HepG2 (cell line): Measurements from ENCODE around the gene ZNF33B. TPM values are rescaled to one million over a fixed set of nuclear protein-coding genes. Genes with fewer than 3 reads are reported as not detected.

Experiments
- AGO1 ChIP-seq: fragments of 200-400 bp; formaldehyde crosslinking; IDR thresholded peaks from 2 replicates; pipeline ENCODE4 v1.6.1; 2017; ENCODE audit warnings: mild to moderate bottlenecking, low read depth, low read length, moderate library complexity; ENCODE audit not compliant: poor library complexity, severe bottlenecking
- ASH2L ChIP-seq: fragments of 300-600, 200-600 bp; sonication (generic); IDR thresholded peaks from 2 replicates; pipeline ENCODE4 v1.7.0; 2017; ENCODE audit warnings: low read depth, mild to moderate bottlenecking, moderate library complexity, mixed read lengths, low read length; ENCODE audit not compliant: insufficient read length
- CCDC6 ChIP-seq: sonication (generic); formaldehyde crosslinking; IDR thresholded peaks from 2 replicates; pipeline ENCODE4 v1.8.1; 2022; ENCODE audit warnings: mild to moderate bottlenecking, missing genetic modification reagents, moderate library complexity
- CHCHD3 ChIP-seq: sonication (generic); formaldehyde crosslinking; IDR thresholded peaks from 2 replicates; pipeline ENCODE4 v1.8.0; 2022; ENCODE audit warnings: mild to moderate bottlenecking, missing genetic modification reagents, moderate library complexity
- MAFK ChIP-seq, 2 experiments: IDR thresholded peaks in 1 of 2; conservative IDR thresholded peaks in 1 of 2; 2 replicates each; pipeline ENCODE4 v1.6.1; 2011; ENCODE audit warnings: improper control_type of control experiment in 2 of 2, low read length in 2 of 2
- NCOA1 ChIP-seq: sonication (generic); formaldehyde crosslinking; IDR thresholded peaks from 2 replicates; pipeline ENCODE4 v1.9.0; 2021; ENCODE audit warnings: missing genetic modification reagents
- ZBTB37 ChIP-seq: sonication (generic); formaldehyde crosslinking; IDR thresholded peaks from 2 replicates; pipeline ENCODE4 v1.4.0; 2020; ENCODE audit warnings: mild to moderate bottlenecking, missing genetic modification reagents
- ZFP62 ChIP-seq: sonication (generic); formaldehyde crosslinking; IDR thresholded peaks from 2 replicates; pipeline ENCODE4 v1.4.0; 2020; ENCODE audit warnings: missing genetic modification reagents
- ZNF136 ChIP-seq: sonication (generic); formaldehyde crosslinking; IDR thresholded peaks from 2 replicates; pipeline ENCODE4 v1.8.1; 2022; ENCODE audit warnings: low read depth, mild to moderate bottlenecking, moderate library complexity, missing genetic modification reagents
- ZNF142 ChIP-seq: sonication (generic); formaldehyde crosslinking; IDR thresholded peaks from 2 replicates; pipeline ENCODE4 v1.4.0; 2020; ENCODE audit warnings: missing genetic modification reagents
- ZNF337 ChIP-seq: sonication (generic); formaldehyde crosslinking; IDR thresholded peaks from 2 replicates; pipeline ENCODE4 v1.5.1; 2020; ENCODE audit warnings: missing genetic modification reagents, low read depth, mild to moderate bottlenecking, borderline replicate concordance
- ZNF430 ChIP-seq: sonication (generic); formaldehyde crosslinking; IDR thresholded peaks from 2 replicates; pipeline ENCODE4 v1.9.0; 2021; ENCODE audit warnings: mild to moderate bottlenecking, missing genetic modification reagents
- ZNF549 ChIP-seq: sonication (generic); formaldehyde crosslinking; IDR thresholded peaks from 2 replicates; pipeline ENCODE4 v1.5.0; 2020; ENCODE audit warnings: missing genetic modification reagents
- ZNF670 ChIP-seq: sonication (generic); formaldehyde crosslinking; IDR thresholded peaks from 2 replicates; pipeline ENCODE4 v1.8.0; 2022; ENCODE audit warnings: mild to moderate bottlenecking, missing genetic modification reagents, borderline replicate concordance
- polyA plus RNA-seq, 8 experiments: library from polyadenylated mRNA; depleted of rRNA in 3 of 8; stranded (reverse) in 7 of 8; unstranded in 1 of 8; fragments of >200 nt; fragmentation: Illumina TruSeq in 4 of 8; extraction: Trizol in 4 of 8; gene quantifications; 2 replicates each; pipeline versions ENCODE4 v1.2.1 to v1.2.3, GENCODE V29; 2011 to 2016; ENCODE audit warnings: low read depth in 4 of 8, missing spikeins in 1 of 8, mixed read lengths in 1 of 8; ENCODE audit not compliant: insufficient read depth in 1 of 8
- total RNA-seq, 5 experiments: library from RNA; depleted of rRNA; stranded (reverse); fragments of >200 nt; fragmentation: Illumina TruSeq; extraction: Trizol; gene quantifications; 2 replicates each; pipeline ENCODE4 v1.2.3, GENCODE V29; 2016; ENCODE audit warnings: low read depth in 1 of 5
- TF ChIP-seq, protein P1 (sequence below), 2 experiments: sonication (generic) in 1 of 2; formaldehyde crosslinking in 1 of 2; IDR thresholded peaks; 2 replicates each; pipeline versions ENCODE4 v1.5.1 to v1.6.1; 2011 to 2020; ENCODE audit warnings: borderline replicate concordance in 1 of 2, low read depth in 1 of 2, low read length in 1 of 2, mild to moderate bottlenecking in 1 of 2, missing genetic modification reagents in 1 of 2, moderate library complexity in 1 of 2
- TF ChIP-seq, protein P2 (sequence below): sonication (generic); formaldehyde crosslinking; IDR thresholded peaks from 2 replicates; pipeline ENCODE4 v1.4.0; 2020; ENCODE audit warnings: missing genetic modification reagents, borderline replicate concordance
- TF ChIP-seq, protein P3 (sequence below): sonication (generic); formaldehyde crosslinking; IDR thresholded peaks from 2 replicates; pipeline ENCODE4 v1.8.0; 2022; ENCODE audit warnings: mild to moderate bottlenecking, missing genetic modification reagents, moderate library complexity

Gene ZNF33B
- total and polyA plus RNA-seq, 2 of the 13 experiments (the other 11 are each of a cell fraction or from before 2014, with no cell fraction given), result 18.4 to 23.5 TPM

DNA sequence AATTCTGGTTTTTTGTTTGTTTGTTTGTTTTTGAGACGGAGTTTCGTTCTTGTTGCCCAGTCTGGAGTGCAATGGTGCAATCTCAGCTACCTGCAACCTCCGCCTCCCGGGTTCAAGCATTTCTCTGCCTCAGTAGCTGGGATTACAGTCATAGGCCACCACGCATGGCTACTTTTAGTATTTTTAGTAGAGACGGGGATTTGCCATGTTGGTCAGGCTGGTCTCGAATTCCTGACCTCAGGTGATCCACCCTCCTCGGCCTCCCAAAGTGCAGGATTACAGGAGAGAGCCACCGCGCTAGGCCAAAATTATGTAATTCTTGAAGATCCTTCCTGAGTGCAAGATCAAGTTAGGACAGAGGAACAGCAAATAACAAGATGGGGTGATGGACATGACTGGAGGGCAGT, 719 bp downstream of the ZNF33B start (continued):
- TF ChIP-seq ZNF142 (CRISPR knock-in tag), result no peak
- TF ChIP-seq, protein P1, sequence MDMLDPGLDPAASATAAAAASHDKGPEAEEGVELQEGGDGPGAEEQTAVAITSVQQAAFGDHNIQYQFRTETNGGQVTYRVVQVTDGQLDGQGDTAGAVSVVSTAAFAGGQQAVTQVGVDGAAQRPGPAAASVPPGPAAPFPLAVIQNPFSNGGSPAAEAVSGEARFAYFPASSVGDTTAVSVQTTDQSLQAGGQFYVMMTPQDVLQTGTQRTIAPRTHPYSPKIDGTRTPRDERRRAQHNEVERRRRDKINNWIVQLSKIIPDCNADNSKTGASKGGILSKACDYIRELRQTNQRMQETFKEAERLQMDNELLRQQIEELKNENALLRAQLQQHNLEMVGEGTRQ (IDR thresholded peaks at IDR 0.05; ENCODE audit: low read depth, low read length), result no peak
- TF ChIP-seq, protein P1 (CRISPR knock-in tag; IDR thresholded peaks at IDR 0.05; ENCODE audit: borderline replicate concordance), result peak; percentile 55; the same call in 1 of the 2 replicates
- 0 out of 2 replicates have a peak, but pooled peaks have one; percentile 6 for TF ChIP-seq ZNF670 (CRISPR knock-in tag)
- peak; percentile 1 for TF ChIP-seq ASH2L
- no peak for TF ChIP-seq NCOA1
- no peak for TF ChIP-seq AGO1
- no peak for TF ChIP-seq MAFK (conservative IDR thresholded peaks at IDR 0.05 in 1 of 2, IDR thresholded peaks at IDR 0.05 in 1 of 2; ENCODE audit: low read length in 2 of 2)
- TF ChIP-seq CHCHD3 (CRISPR knock-in tag), result no peak
- no peak for TF ChIP-seq ZNF430 (CRISPR knock-in tag)
- TF ChIP-seq ZFP62 (CRISPR knock-in tag), result no peak
- TF ChIP-seq, protein P2, sequence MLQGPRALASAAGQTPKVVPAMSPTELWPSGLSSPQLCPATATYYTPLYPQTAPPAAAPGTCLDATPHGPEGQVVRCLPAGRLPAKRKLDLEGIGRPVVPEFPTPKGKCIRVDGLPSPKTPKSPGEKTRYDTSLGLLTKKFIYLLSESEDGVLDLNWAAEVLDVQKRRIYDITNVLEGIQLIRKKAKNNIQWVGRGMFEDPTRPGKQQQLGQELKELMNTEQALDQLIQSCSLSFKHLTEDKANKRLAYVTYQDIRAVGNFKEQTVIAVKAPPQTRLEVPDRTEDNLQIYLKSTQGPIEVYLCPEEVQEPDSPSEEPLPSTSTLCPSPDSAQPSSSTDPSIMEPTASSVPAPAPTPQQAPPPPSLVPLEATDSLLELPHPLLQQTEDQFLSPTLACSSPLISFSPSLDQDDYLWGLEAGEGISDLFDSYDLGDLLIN, result 0 out of 2 replicates have a peak, but pooled peaks have one; percentile 8
- TF ChIP-seq, protein P3, sequence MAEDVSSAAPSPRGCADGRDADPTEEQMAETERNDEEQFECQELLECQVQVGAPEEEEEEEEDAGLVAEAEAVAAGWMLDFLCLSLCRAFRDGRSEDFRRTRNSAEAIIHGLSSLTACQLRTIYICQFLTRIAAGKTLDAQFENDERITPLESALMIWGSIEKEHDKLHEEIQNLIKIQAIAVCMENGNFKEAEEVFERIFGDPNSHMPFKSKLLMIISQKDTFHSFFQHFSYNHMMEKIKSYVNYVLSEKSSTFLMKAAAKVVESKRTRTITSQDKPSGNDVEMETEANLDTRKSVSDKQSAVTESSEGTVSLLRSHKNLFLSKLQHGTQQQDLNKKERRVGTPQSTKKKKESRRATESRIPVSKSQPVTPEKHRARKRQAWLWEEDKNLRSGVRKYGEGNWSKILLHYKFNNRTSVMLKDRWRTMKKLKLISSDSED (CRISPR knock-in tag), result no peak
- peak; percentile 13; the same call in 1 of the 2 replicates for TF ChIP-seq CCDC6 (CRISPR knock-in tag)
- peak; percentile 35; the same call in 1 of the 2 replicates for TF ChIP-seq ZNF337 (CRISPR knock-in tag)
- no peak for TF ChIP-seq ZNF549 (CRISPR knock-in tag)
- peak; percentile 46; the same call in 1 of the 2 replicates for TF ChIP-seq ZNF136 (CRISPR knock-in tag)
- TF ChIP-seq ZBTB37 (CRISPR knock-in tag), result no peak
